UCSD-AML1 (cell line): ENCODE results near the gene AGER.
"Not testable (repeated sequence)": the region's sequence is repeated elsewhere in the genome, so short reads cannot be mapped to it uniquely, and the experiment has no call there.

Experiments used
- DNase-seq: peaks from one replicate; lab custom pipeline; 2025; ENCODE audit not compliant: unreplicated experiment; lab: John Stamatoyannopoulos, UW

The AGER gene

DNA sequence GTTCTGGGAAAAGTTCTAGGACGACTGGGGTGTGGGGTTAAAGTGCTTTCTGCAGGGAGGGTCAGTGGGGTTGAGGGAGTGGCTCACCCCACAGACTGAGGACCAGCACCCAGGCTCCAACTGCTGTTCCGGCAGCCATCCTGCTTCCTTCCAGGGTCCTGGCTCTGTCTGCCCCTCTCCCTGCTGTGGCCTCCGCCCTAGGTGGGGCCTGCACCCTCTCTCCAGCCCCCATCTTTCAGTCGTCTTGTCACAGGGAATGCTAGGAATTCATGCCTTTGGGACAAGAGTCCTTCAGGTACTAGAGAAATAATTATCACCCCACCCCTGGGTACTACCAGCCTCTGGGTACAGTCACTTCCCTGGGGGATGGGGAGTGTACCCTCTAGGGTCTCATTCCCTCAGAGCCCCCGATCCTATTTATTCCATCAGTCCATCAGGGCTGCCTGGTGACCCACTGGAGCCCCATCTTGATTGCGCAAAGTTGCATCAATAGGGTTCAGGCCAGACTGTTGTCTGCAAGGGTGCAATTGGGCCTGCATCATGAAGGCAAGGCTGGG, at the start of gene AGER:
AGER (minus strand) TSS at position 170 of the 557 bp plus-strand sequence; CDS start at position 139, 31 bp downstream.
- no peak for DNase-seq

DNA sequence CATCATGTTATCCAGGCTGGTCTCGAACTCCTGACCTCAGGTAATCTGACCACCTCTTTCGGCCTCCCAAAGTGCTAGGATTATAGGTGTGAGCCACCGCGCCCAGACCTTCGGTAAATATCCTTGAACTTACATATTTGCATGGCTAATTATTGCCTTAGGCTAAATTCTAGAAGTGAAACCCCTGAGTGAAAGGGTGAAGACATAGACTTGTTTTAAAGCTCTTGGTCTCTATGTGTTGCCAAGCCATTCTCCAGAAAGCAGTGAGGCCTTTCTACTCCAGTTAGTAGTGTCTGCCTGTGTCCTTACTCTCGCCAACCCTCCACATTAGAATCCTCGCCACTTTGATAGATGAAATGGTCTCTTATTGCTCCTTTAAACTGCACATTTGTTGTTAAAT, 42.4 kb upstream of the AGER start:
- no peak for DNase-seq

DNA sequence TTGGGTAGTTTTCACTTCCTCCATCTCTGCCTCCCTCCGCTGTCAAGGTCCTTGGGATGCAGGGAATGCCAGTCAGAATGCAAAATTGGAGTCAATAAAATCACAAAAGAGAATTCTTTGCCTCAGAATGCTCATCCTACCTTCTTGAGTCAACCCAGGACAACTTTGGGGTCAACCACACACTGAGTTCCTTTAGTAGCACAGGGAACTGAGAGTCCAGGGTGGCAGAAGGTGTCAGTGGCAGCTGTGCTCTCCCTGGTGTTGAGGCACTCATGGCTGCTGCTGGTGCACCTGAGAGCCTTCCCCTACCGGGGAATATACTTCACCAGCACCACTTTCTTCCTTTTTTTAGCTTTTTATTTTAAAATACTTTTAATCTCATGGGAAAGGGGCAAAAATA, 40.6 kb upstream of the AGER start:
- no peak for DNase-seq

DNA sequence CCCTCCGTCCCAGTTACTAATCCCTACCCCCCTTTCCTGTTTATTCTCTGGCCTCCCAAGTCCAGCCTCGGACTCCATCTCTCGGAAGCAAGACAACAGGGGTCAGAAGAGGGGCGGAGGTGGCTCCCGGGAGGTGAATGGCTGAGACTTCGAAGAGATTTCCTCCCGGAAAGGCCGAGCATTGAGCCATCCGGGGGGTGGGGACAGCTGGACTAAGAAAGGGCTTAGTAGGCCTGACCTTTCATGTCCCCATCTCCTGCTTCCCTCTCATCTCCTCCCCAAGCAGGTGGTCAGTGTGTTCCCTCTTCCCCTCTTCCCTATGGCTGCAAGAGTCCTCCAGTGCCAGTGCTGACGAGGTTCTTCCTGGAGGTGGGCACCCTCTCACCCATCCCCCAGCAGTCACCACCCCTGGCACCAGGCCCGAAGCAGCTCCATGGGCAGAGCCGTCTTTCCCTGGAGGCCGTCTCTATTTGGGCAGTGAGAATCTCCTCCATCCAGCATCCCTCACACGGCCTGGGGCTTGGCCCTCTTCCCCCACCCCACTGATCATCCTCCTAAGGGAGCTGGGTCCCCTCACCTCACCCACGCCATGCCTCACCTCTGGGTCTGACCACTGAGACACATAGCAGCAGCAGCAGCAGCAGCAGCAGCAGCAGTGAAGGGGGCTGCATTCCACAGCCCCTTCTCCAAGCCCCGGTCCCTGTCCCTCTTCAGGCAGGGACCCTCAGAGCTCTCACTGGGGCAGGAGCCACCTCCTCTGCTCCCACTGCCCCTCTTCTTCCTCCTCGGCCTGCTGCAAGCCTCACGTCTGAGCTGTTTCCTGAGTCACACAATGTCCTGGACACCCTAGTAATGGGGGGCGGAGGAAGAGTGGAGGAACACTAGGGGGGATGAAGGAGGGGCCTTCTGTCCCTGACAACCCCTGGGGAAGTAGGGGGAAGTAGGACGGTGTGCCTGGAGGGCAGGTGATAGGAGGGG, 39.5 kb upstream of the AGER start, which contains the start of gene NOTCH4:
NOTCH4 (minus strand) TSS at position 810 of the 978 bp plus-strand sequence; CDS start at position 671, 139 bp downstream.
- DNase-seq: no peak

DNA sequence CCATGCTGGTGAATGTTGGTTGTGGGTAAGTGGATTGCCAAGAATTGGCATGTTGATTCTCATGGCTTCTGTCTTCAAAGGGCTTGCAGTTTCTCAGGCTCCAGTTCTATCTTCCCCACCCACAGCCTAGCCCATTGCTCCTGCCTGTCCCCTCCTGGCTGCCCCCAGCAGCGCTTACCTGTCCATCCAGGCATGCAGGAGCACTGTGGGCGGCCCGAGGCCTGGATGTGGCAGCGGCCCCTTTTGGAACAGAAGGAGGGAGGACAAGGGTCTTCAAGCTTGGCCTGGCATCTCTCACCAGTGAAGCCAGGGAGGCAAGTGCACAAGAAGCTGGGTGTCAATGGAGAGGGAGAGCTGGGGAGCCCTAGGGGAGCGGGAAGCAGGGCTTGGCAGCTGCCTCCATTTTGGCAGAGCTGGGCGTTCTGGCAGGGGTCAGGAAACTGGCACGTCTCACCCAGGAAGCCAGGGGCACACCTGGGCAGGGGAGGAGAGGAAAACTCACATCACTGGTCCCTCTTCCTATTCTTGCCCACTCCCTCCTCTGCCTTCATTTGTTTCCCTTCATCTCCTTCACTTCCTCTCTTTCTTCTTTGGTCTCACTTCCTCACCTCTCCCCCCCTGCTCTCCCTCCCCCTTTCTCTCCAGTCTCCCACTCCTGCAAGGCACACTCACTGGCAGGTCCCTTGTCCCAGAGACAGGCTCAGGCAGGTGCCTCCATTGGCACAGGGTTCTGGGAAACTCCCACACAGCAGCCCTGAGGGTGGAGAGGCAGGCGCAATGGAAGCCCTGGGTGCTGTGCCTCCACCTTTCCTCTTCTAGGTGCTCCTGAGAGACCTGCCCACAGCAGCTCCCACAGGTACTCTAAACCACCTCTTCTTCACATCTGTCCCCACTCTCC, 38.5 kb upstream of the AGER start:
- no peak for DNase-seq

DNA sequence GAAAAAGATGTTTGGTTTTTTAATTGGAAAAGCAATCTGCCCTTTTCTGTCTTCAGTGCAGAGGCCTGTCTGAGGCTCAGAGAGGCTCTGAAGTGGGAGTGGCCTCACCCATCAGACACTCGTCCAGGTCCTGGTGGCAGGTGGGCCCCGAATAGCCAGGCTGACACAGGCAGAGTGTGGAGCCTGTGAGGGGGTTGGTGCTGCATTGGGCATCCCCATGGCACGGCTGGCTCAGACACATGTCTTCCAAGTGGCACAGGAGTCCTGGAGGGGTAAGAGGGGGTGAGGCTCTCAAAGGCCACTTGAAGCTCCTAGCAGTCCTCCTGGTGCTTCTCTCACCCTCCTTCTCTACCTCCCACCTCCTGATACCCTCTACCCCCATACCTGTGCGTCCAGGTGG, 36.0 kb upstream of the AGER start:
- DNase-seq: no peak

DNA sequence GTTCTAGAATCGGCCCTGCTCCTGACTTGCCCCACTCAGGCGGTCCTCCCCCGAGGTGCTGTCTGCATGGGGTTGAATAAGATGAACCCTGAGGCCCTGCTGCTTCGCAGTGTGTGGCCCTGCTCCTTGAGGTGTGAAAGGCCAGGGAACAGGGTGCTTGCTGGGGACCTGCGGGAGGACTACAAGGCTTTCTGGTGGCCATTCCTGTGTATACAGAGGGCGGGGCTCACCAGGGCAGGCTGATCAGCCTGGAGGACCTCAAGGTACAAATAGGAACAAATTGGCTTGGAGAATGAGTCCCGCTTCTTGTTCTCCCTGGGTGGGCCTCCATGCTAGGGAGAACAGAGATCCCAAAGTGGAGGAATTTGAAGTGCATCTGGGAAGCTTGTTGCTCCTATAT, 34.1 kb upstream of the AGER start:
- DNase-seq: no peak

DNA sequence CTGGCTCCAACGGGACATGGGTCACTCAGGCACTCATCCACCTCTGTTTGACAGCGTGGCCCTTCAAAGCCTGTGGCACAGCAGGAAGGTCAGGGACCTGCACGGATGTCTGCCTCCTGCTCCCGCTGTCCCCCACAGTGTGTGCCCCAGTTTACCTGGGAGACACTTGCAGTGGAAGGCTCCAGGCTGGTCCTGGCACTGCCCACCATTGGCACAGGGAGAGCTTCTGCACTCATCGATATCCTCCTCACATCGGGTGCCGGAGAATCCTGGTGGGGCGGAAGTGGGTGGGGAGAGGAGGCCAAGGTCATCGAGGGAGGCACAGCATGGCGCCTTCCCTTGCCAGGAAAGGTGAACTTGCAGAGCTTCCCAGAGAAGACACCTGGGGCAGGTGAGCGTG, 32.9 kb upstream of the AGER start:
- no peak for DNase-seq

DNA sequence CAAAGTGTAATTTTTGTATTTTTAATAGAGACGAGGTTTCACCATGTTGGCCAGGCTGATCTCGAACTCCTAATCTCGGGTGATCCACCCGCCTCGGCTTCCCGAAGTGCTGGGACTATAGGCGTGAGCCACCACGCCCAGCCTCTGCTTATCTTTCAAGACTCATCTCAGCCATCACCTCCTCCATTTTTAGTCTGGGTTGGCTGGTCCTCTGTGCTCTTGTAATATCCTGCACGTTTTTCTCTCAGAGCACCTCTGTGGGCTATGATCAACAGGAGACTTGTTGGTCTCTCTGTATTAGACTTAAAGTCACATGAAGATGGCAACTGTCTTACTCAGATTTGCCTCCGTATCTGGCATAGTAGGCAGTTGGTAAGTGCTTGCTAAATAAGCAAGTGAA, 32.2 kb upstream of the AGER start:
- DNase-seq: no peak

DNA sequence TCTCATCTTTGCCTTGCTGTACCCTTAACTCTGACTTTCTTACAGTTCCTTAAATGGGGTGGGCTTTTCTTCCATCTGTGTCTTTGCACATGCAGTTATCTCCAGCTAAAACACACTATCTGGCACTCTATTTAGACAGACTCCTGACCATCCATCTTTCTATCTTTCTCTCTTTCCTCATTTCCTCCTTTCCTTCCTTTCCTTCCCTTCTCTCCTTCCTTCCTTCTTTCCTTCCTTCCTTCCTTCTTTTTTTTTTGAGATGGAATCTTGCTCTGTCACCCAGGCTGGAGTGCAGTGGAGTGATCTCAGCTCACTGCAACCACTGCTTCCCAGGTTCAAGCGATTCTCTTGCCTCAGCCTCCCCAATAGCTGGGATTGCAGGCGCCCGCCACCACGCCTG, 31.6 kb upstream of the AGER start:
- no peak for DNase-seq

DNA sequence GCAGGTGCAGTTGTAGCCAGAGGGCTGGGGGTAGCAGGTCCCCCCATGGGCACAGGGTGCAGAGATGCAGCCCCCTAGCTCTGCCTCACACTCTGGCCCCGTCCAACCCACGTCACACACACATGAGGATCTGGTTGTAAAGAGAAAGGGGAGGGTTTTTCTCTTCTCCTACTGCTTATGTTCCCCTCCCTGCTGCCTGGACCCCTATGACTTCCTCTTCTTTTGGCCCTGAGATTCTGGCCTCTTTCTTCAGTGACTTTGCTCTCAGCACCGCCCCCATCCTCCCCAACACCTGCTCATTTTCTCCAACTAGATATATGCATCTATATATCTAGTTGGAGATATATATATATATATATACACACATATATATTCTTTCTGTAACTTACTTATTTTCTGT, 30.1 kb upstream of the AGER start:
- DNase-seq: no peak

DNA sequence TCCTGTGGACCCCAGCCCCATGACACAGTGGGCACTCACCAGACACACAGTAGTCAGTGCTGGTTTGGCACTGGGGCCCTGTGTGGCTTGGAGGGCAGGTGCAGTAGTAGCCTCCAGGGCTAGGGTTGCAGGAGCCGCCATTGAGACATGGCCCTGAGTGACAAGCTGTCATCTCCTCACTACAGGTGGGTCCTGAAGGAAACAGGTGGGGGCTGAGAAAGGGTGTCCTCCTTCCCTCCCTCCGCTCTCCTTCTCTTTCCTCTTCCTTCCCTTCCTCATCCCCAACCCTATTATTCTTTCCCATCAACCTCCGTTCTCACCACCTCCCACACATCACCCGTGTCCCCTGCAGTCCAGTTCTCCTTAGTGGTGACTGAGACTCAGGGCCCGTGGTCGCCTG, 29.6 kb upstream of the AGER start:
- no peak for DNase-seq

DNA sequence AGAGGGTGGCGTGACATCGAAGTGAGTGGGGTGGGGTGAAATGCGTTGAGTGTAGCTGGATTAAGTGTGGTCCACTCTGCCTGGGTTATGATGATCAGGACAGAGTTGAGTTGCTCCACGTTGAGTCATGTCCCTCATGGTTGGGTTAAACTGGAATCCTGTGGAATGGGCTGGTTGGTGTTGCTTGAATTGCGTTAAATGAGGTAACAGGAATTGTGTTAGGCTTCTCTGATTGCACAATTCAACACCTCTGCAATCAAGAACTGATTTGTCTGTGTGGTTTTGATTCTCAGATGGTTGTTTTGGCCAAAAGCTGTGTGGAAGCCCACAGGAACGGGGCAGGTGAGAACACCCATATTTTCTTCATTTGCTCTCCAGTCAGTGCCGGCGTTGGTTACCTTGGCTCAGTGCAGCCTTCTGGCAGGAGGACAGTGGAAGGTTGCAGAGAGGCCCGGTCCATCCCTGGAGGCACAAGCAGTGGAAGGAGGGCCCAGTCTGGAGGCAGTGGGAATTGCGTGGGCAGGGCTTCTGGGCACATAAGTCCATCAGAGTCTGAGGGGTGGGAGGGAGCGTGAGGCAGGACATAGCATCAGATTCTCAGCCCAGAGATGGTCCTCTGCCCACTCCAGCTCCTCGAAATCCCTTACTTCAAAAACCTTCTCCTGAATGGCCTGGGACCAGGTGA, 28.2 kb upstream of the AGER start:
- DNase-seq: no peak

DNA sequence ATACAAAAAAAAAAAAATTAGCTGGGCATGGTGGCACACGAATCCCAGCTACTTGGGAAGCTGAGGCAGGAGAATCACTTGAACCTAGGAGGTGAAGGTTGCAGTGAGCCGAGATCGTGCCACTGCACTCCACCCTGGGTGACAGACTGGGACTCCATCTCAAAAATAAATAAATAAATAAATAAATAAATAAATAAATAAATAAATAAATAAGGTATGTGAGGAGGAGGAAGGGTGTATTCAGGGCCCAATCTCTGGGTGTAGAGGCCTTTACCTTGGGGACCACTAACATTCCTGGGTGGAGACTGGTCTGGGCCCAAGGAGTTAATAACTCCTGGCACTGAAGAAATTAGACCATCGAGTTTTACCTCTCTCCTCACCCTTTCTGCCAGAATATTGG, 27.4 kb upstream of the AGER start:
- DNase-seq: not testable (repeated sequence)

DNA sequence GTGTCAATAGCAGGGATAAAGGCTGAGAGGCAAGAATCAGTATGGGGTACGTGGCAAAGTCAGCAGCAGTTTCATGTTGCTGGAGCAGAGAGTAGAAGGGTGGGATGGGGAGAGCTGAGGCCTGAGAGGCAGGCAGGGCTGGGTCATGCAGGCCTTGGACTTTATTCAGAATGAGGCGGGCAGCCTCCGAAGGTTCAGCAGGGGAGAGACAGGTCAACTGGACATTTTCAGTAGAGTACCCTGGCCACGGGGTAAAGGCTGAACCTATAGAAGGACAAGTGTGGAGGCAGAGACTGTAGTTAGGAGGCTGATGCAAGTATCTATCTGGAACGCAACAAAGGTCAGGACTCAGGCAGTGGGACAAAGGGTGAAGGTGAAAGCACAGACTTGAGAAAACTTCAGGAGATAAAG, 26.1 kb upstream of the AGER start:
- no peak for DNase-seq

DNA sequence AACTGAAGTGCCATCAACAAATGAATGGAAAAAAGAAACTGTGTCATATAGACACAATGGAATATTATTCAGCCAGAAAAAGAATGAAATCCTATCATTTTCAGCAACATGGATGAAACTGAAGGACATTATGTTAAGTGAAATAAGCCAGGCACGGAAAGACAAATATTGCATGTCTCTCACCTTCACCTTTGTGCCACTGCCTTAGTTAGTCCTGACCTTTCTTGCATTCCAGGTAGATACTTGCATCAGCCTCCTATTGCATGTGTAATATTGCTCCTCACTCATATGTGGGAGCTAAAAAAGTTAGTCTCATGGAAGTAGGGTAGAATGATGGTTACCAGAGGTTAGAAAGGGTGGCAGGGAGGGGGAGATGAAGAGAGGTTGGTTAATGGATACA, 24.9 kb upstream of the AGER start:
- no peak for DNase-seq

DNA sequence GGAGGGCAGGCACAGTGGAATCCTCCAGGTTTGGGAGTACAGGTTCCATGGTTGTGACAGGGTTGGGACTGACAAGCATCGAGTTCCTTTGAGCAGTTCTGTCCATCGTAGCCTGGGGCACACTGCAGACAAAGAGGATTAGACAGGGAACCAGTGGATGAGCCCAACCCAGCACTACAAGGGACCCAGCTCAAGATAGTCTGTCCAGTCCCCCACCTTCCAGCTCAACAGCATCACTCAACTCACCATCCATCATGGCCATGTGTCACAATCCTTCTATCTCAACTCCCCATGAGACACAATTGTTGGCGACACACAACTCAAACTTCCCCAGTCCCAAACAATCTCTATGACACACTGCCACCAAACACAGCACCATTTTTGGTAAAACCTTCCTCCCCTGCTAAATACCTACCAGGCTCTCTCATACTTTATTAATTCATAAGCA, 20.2 kb upstream of the AGER start:
- no peak for DNase-seq

DNA sequence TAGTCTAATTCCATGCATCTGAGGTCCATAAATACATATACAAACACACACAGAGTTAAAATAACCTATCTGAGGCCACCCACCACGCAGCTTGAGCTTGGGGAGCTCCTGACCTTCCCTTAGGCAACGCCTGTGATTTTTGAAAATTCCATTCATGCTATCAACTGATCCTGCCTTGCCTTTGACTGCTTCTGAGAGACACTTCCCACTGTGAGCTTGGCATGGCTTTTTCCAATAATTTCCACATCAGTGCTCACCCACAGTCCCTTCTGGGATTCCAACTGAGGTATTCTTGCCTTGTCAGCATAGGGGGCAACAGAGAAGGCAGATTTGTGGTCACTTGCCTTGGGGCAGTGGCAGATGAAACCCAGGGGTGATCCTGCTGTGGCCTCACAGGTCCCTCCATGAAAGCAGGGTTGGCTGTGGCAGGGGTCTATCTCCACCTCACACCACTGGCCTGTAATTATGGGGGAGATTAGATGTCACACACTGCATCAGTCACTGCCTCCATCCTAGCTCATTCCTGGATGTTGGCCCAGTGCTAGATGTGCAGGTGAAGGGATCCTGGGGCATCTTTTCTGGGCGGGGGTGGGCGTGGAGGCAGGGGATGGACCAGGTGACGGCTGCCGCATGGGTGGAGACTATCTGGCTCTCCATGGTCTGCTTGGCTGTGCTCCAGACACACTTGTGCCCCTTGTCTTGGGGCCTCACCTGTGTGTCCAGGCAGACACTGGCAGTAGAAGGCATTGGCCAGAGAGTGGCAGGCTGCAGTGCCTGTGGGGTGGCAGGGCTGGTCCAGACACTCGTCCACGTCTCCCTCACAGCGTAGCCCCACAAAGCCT, 19.6 kb upstream of the AGER start:
- no peak for DNase-seq

DNA sequence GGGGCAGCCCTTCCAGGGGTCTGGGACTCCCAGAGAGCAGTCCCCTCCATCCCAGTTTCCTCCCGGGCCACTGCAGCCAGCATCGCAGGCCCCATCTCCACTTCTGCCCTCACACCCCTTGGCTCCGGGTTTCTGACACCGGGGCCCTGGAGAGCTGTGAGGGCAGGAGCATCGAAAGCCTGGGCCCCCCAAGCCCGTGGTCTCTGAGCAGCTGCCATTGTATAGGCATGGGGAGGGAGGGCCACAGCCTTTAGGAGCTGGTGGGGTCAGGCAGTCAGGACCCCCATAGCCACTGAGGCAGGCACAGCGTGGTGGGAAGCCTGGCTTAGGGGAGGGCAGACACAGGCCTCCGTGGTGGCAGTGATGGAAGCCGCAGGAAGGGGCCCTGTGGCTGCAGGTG, 18.1 kb upstream of the AGER start:
- no peak for DNase-seq
